NCI-H345 treated with DMSO at 0.1 percent for 48 hours (cell line): ENCODE results near the gene HBM.
"Not testable (repeated sequence)": the region's sequence is repeated elsewhere in the genome, so short reads cannot be mapped to it uniquely, and the experiment has no call there.

Experiments used
- DNase-seq: peaks from one replicate; lab custom pipeline; 2025; ENCODE audit not compliant: unreplicated experiment; lab: John Stamatoyannopoulos, UW

HBM gene

GRCh38 chr16:180681-181564, 15.1 kb downstream of the HBM start:
- no peak for DNase-seq

DNA sequence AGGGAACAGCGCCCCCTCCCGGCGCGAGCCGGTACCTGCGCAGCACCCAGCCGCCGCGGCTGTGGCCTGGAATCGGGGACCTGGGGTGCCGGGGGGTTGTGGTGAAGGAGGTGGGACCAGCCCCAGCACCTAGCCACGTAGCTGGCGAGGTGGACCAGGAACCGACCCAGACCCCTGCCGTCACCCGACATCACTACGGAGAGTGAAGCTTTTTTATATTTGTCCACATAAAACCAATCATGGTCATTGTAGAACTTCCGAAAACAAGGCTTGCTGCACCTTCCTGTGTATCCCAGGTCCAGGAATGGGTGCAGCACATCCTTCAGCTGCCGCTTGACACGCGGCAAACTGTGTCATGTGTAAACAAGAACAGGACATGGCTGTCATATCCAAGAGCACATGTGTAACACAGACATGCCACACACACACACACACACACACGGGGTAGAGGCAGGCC, 15.8 kb downstream of the HBM start:
- DNase-seq = peak; percentile 34

DNA sequence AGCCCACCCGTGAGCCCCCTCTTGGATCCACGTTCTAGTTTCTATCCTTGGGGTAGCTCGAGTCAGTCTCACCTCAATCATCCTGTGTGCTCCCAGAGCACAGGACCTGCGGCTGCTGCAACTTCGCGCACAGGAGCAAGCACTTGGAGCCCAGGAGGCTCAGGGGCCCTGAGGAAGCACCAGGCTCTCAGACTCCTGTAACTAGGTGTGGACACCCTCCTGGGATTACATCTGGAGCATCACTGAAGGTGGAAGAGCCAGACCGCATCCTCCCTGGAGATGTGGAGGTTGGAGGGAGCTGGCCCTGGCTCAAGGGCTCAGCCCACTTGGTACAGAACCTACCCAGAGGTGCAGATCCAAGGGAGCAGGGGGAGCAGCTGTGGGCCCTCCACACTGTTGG, 17.2 kb downstream of the HBM start:
- no peak for DNase-seq

DNA sequence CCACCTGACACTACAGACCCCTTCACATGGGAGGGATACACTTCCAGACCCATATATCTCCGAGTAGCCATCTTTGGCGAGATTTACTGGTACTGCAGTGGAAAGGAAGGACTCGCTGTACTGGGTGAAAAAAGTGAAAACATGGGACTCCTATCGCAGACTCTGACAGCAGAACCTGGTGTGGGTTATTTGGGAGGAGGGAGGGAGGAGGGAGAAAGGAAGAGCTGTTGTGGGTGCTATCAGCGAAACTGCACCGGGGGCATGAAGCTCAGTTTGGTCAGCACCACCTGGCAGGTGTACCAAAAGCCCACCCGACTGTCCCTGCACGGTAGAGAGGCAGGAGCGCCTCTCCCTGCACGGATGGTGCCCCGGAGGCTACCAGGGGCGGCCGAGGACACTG, 19.4 kb downstream of the HBM start:
- no peak for DNase-seq

DNA sequence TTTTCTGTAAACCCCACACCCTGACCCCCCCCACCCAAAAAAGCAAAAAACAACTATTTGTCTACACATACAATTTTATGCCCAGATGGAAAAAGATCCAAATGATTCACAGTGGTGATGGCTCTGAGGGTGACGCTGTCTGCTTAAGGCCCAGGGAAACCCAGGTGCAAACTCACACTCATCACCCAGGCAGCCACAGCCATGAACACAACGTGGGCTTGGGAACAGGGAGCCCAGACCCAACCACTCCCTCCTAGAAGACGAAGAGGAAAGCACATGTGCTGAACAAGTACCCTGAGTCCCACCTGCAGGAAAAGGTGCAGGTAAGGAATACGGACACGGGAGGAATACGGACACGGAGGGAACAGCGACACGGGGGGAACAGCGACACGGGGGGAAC, 19.9 kb downstream of the HBM start:
- no peak for DNase-seq

- DNase-seq = no peak
These were observed 21.6 kb downstream of the HBM start for GRCh38 chr16:187330-187729.

DNA sequence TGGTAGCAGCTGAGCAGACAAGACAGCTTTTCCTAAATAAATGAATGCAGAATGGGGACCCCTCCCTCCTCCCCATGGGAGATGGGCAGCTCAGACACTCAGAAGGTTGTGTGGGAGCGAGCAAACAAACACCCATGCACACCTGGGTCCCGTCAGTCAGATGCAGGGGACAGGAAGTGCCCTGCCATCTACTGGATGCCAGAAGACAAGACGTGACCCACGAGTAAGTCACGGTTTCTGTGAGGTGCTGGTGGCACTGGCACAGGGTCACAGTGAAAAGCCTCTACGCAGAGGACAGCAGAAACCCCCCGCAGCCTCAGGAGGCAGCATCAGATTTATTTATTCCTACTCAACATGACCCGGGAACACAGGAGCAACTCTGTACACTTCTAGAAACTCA, 22.9 kb downstream of the HBM start:
- no peak for DNase-seq

DNA sequence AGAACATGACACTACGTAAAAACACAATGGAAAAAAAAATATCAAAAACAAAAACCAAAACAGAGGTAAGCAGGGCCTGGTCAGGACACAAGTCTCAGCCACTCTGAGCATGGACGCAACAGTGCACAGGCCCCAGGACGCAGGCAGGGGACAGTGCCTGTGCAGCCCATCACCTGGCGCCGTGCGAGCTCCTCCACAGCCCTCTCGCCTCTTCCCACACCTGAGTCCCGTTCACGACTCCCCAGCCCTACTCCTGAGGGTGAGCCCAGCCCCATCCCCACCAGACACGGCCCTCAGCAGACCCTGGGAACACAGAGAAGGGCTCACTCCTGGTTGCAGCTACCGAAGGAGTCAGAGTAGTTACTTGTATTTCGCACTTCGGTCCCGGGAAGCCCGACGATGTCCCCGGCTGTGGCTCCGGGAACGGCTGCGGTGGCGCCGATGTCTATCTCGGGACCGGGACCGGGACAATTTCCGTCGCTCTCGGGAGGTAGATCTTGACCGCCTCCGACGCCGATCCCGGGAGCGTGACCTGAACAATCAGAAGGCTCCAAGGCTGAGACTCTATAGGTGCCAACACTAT, 23.9 kb downstream of the HBM start:
- no peak for DNase-seq

- DNase-seq = no peak
These were observed 26.1 kb downstream of the HBM start for GRCh38 chr16:191831-192230.

DNA sequence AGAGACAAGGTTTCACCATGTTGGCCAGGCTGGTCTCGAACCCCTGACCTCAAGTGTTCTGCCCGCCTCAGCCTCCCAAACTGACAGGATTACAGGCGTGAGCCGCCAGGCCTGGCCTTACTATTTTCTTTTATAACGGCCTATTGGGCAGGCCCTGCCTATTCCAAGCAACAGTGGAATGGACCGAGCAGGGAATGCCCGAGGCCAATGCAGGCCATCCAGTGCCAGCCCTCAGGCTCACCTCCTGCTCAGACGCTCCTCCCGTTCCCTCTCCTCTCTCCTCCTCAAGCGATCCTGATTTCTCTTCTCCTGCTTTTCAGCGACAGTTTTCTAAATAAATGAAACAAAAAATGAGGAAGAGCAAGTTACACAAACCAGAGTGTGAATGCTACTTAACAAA, 26.9 kb downstream of the HBM start:
- DNase-seq = no peak

DNA sequence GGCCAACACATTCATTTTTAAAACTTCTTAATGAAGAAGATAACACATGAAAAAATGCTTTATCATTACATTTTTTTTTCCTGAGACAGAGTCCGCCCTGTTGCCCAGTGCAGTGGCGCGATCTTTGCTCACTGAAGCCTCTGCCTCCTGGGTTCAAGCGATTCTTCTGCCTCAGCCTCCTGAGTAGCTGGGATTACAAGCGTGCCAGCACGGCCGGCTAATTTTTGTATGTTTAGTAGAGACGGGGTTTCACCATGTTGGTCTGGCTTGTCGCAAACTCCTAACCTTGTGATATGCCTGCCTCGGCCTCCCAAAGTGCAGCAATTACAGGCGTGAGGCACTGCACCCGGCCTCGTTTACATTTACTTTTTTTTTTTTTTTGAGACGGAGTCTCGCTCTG, 27.7 kb downstream of the HBM start:
- DNase-seq = no peak

DNA sequence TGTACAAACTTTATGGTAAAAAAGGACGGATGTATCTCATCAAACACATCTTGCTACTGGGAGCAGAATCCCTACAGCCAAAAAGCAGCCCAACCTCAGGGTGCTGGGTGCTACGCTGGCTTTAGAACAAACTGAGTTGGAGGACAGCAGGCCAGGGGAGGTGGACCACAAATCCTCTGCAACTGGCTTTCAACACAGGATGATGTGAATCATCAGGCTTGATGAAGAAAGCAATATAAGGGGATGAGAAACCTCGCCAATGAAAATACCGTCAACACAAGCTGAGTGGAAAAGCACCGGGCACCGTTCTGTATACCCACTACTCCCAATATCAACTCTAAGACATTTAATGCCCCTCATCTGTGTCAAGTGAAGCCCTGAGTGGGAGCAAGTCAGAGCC, 28.7 kb downstream of the HBM start:
- no peak for DNase-seq

GRCh38 chr16:200388-200787, 34.6 kb downstream of the HBM start:
- DNase-seq = no peak

DNA sequence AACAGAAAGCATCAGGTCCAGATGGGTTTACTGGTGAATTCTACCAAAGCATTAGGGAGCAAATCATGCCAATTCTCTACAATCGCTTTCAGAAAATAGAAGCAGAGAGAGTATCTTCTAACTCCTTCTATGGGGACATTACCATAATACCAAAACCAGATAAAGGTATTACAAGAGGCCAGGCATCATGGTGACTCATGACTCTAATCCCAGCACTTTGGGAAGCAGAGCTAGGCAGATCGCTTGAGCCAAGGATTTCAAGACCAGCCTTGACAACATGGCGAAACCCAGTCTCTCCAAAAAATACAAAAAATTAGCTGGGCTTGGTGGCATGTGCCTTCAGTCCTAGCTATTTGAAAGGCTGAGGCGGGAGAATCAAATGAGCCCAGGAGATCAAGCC, 37.5 kb downstream of the HBM start:
- DNase-seq = no peak

- not testable (repeated sequence) for DNase-seq
These were observed 38.3 kb downstream of the HBM start for GRCh38 chr16:204046-204445.

DNA sequence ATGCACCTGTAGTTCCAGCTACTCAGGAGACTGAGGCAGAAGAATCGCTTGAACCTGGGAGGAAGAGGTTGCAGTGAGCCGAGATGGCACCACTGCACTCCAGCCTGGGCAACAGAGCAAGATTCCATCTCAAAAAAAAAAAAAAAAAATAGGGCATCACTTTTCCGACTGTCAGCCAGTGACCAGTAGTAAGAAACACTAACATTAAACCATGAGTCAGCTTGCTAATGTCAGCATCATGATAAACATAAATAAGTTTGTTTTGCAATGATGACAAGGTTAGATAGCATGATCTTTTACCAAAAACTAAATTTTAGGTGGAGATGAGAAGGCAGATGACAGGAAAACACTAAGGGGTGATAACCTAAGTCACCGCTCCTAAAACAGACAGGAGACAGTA, 43.6 kb downstream of the HBM start:
- DNase-seq = not testable (repeated sequence)

GRCh38 chr16:211631-212180, 45.9 kb downstream of the HBM start:
- not testable (repeated sequence) for DNase-seq

- DNase-seq = no peak
These were observed 47.2 kb downstream of the HBM start for GRCh38 chr16:212999-213398.
